Esophagus mucosa (tissue), 1 donor: Measurements from ENCODE around the gene UNC93A. TPM values are rescaled to one million over a fixed set of nuclear protein-coding genes. Genes with fewer than 3 reads are reported as not detected.
"Not testable (repeated sequence)": the region's sequence is repeated elsewhere in the genome, so short reads cannot be mapped to it uniquely, and the experiment has no call there.

ENCODE experiments used
- ATAC-seq: fragments of 200-7000 bp; cut with Tn5 transposase; one replicate; pipeline ENCODE4 v1.9.1; 2020
- total RNA-seq: library from RNA; stranded (reverse); gene quantifications from one replicate; pipeline ENCODE4 v1.2.4, GENCODE V29; 2023
- donor health status: DM: yes; HTN: yes; CAD: no.

Gene UNC93A
- 4.5 TPM for total RNA-seq

DNA sequence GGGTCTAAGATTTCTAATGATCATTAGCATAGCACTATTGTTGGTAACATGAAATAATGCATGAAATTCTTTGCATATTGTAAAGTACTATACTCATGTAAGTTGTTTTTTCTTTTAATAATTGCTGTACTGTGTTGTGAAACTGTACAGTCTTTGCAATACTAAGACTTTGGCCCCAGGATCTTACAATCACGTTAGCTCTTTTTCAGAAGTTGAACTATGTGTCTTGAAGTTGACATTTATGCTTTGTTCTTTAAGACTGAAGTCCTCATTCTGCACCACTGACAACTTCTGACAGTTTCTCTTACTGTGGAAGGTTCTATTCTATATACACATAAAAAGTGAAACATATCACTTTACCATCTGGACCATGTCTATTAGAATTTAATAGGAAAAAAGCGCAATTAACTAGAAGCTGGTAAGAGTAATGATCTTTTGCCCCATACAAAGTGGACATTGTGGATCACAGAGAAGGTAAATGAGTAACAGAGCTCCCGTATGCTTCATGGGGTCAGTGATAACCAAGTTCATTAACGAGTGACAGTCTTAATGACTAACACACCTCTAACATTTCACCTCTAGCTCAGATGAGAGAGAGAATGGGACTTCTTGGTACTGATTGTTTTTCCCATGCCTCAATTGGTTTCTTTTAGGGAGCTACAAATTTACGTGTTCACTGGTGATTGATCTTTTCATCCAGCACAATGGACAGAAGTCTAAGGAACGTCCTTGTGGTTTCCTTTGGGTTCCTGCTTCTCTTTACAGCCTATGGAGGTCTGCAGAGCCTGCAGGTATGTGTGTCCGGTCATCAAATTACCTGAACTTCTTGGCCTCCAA lies at the start of gene UNC93A:
TSS of gene UNC93A (plus strand) at position 530 of the 837 bp plus-strand sequence. CDS start at position 705, 175 bp downstream.
- ATAC-seq = no peak

DNA sequence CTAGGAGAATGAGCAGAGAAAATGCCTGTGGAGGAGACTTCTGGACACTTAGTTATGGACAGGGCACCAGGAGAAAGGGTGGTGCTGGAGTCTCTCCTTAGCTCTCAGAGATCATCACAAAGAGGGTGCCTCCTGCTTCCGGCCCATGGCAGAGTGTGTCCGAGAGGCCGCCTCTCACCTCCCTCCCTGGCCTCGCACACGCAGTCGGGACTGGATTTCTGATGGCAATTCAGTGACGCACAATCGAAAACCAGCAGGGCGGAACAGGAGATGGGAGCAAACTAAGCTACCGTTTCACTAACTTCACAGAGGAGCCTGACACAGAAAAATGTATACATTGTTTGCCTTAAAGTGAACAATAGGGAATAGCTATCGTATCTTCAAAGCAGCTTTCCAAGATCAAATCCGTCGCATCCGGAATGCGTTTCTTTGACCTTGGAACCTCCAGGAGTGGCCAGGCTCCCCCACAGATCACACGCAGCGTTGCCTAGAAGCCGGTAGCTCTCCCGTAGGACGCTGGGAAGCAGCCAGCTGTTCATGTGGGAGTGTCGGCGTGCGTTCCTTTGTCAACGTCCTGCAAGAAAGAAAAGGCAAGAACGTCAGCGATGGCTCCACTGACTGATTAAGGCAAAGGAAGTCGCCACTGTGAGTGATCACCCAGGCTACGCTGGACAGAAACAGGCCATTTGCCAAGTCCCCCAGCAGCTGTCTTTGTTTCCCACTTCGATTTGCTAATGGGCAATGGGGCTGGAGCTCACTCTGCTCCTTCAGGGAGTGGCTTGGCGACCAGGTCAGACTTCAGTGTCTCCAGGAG lies 49.6 kb upstream of the UNC93A start:
- peak; percentile 15 for ATAC-seq

DNA sequence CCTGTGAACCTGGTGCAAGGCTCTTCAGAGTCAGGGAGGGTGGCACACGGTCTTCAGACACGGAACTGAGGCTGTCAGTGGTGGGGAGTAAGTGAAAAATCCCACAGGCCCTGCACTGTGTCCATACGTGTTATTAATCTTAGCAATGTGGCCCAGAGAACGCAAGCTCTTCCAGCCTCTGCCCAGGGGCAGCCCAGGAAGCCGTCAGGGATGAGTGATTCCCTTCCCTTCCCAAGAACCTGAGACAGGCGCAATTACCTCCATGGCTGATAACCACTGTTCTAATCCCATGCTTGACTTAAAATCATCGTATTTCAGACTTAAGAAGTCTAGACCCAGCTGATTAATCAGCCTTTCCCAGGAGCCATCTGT lies 49.0 kb upstream of the UNC93A start:
- peak; percentile 33 for ATAC-seq

DNA sequence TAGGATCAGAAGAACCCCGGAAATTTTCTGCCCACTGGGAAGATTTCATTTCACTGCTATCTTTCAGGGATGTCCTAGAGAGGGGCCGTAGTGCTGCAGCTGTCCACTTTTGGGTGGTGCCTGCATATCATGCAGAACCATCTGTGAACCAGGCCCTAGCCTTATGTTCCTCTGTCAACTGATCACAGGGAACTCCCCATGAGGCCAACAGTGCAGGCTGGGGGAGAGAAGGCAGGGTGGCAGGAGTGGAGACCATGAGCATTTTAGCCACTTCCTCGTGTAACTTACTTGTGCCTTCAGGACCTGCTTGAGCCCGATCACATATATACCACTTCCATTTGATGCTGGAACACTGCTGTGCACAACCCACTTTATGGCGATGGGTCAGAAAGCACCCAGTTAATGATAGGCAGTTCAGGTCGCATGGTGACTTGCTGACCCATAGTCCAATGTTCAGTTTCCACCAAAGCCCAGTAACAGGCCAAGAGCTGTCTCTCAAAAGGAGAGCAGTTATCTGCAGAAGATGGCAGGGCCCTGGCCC lies 48.5 kb upstream of the UNC93A start:
- not testable (repeated sequence) for ATAC-seq

DNA sequence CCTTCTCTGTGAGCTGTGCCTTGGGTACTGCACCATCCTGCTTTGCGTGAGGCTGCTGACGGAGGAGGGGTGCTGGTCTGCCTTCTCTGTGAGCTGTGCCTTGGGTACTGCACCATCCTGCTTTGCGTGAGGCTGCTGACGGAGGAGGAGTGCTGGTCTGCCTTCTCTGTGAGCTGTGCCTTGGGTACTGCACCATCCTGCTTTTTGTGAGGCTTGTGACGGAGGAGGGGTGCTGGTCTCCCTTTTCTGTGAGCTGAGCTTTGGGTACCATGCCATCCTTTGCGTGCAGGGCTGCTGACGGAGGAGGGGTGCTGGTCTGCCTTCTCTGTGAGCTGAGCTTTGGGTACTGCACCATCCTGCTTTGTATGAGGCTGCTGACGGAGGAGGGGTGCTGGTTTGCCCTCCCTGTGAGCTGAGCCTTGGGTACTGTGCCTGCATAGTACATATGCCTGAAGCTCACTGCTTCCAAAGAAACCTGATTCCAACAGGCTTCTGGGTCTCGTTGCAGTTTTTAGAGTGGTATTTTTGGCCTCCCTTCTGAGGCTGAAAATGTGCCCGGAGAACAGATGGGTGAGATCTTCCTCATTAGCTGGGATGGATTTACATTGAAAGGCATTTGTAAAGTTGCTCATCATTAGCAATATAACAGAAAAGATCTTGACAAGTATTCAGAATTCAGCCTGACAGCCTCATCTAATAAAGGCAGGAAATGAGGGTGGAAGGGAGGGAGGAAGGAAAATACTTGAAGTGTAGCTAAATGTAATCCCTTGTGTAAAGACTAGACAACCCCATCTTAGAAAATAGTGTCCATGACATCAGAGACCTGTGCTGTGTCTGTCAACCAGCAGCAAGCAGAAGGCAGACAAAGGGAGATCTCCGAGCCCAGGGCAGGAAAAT lies 46.8 kb upstream of the UNC93A start:
- no peak for ATAC-seq

DNA sequence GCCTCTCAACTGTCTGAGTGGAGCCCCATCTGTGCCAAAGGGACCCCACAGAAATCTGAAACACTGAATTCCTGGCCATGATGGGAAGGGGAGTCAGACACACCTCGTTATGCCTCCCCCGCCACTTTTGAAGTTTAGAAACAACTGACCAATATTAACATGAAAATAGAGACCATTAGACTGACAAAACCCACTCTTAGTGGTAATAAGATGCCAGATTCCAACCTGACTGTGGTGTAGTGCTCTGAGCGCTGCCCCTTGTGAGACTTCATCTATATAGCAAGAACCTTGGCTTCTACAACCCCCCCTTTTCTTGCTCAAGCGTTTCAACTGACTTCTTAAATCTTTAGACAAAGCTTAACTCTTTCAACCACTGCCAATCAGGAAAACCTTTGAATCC lies 46.1 kb upstream of the UNC93A start:
- ATAC-seq = no peak

DNA sequence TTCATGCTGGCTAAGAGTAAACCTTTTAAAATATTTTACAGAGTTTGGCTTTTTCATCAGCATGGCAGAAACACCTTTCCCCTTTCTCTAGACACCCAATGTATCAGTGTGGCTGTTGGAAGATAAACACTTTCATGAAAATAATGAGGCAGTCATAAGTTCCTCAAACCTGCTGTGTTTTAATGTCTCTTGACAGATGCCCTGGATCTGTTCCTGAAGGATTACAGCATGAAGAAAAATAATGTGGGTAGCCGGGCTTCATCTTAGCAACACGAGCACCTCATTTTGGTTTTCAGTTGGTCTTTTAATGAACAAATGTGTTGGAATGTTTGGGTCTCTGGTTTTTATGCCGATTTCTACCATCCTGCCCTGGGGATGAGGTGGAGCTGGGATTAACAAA lies 45.5 kb upstream of the UNC93A start:
- ATAC-seq = no peak

DNA sequence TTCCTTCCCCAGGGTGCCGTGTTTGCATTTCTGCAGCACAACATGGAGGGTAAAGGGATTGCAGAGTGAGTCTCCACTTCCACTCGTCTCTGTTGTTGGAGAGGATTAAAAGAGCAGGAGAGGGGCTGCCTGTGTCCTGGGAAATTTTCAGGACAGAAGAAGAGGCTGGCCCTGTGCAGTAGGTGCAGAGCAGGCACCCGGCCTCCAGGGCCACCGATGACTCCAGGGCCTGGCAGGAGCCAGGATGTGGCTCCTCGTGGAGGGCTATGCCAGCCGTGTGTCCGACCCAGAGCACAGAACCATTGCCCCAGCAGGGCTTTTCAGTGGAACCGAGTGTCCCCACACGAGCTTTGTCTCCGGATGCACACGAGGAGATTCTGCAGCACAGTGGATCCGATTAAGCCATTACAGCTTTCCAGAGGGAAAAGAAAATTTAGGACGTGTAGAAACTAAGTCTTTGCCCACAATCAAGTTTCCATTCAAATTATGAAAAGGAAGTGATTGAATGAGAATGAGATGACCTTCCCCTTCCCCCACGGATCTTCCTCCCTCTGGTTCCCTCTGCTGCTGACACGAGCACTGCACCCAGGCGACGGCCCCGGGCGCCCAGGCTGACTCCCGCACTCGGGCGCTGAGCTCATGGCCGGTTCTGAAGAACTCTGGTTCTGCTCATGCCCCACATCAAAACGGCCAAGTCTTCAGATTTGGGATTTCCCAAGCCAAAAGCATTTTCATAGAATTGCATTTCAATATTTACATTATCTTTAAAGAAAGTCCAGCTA lies 43.1 kb upstream of the UNC93A start:
- no peak for ATAC-seq

DNA sequence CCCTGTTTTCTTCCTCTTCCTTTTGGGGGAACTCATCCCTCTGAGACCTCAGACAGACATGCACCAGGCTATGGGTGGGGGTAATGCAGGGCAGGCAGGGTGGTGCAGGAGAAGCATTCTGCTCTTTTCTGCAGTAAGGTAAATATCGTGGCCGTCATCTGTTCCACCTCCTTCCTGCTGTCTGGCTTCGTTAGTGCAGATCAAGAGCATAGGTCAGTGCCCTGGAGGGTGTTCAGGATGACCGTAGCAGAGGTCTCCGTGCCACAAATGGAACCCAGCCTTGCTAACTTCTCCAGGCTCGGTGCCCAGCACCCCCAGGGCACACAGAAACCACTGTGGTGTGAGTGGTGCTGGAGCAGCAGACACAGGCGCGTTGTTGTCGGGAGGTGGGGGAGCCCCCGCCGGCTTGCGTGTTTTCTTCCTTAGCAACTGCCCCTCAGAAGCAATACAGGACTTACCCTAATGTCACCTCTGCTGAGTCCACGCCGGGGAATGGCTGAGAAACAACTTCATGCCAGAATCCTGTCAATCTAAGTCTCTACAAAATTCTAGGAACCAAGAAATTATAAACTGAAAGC lies 42.1 kb upstream of the UNC93A start:
- ATAC-seq = not testable (repeated sequence)

DNA sequence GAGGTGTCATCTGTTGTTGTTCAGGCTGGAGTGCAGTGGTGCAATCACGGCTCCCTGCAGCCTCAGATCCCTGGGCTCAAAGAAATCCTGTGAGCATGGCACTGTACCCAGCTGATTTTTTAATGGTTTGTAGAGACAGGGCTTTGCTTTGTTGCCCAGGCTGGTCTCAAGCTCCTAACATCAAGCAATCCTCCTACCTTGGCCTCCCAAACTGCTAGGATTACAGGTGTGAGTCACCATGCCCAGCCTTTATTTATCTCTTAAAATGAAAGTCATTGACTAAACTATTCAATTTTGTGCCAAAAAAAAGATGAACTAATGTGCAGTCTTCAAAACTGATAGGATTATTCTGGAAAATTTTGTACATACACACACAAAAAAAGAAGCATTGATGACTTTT lies 38.8 kb upstream of the UNC93A start:
- no peak for ATAC-seq

DNA sequence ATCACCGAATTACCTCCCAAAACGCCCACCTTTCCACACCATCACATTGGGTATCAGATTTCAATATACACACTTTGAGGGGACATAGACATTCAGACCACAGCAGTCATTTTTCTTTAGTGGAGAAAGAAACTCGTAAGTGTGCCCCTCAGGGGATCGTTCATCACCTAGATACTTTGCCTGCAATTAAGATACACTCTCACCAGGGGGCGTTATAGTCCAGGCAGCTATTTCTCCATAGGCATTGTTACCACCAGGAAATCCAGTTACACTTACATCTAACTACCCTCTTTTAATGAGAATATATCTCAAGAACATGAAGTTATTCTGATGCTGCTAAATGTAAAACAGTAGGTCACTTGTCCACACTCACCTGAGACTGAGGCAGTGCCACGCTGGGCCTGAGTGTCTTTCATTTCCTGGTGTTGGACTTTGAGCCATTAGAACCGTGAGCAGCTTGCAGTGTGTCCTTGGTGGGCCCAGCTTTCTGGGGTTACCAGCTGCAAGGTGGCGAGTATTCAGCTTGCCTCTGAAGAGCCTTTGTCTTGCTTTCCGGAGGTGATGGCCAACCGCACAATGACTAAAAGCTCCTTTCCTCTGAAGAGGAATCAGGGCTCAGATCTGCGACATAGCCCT lies 35.1 kb upstream of the UNC93A start:
- ATAC-seq = no peak

DNA sequence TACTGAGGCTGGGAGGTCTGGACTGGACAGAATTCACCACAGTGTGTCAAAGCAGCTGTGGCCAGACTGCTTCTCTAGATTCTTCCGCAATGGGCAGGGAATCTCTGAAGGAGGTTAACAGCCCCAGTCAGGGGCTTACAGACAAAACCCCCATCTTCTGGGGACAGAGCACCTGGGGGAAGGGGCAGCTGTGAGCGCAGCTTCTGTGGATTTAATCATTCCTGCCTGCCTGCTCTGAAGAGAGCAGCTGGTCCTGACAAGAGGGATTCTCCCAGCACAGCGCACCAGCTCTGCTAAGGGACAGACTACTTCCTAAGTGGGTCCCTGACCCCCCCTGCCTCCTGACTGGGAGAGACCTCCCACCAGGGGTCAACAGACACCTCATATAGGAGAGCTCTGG lies 32.5 kb upstream of the UNC93A start:
- ATAC-seq = no peak

DNA sequence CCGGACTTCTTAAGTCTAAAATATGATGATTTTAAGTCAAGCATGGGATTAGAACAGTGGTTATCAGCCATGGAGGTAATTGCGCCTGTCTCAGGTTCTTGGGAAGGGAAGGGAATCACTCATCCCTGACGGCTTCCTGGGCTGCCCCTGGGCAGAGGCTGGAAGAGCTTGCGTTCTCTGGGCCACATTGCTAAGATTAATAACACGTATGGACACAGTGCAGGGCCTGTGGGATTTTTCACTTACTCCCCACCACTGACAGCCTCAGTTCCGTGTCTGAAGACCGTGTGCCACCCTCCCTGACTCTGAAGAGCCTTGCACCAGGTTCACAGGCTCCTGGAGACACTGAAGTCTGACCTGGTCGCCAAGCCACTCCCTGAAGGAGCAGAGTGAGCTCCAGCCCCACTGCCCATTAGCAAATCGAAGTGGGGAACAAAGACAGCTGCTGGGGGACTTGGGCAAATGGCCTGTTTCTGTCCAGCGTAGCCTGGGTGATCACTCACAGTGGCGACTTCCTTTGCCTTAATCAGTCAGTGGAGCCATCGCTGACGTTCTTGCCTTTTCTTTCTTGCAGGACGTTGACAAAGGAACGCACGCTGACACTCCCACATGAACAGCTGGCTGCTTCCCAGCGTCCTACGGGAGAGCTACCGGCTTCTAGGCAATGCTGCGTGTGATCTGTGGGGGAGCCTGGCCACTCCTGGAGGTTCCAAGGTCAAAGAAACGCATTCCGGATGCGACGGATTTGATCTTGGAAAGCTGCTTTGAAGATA lies 24.9 kb upstream of the UNC93A start:
- not testable (repeated sequence) for ATAC-seq

DNA sequence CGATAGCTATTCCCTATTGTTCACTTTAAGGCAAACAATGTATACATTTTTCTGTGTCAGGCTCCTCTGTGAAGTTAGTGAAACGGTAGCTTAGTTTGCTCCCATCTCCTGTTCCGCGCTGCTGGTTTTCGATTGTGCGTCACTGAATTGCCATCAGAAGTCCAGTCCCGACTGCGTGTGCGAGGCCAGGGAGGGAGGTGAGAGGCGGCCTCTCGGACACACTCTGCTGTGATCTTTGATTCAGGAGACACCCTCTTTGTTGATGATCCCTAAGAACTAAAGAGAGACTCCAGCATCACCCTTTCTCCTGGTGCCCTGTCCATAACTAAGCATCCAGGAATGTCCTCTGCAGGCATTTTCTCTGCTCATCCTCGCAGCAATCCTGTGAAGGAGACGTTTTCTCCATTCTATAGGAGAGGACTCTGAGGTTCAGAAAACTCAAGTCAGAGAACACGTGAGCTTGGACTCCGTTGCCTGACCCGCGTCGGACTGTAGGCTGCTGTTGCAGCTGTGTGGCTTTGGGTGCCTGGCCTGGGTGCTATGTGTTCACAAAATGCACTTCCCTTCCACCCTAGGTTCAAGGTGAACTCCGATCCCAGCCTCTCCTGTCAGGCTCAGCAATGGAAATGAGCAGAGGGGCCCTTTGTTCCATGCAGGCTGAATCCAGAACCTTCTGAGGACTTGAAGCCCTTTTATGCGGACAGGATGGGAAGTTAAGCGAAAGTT lies 24.1 kb upstream of the UNC93A start:
- no peak for ATAC-seq

DNA sequence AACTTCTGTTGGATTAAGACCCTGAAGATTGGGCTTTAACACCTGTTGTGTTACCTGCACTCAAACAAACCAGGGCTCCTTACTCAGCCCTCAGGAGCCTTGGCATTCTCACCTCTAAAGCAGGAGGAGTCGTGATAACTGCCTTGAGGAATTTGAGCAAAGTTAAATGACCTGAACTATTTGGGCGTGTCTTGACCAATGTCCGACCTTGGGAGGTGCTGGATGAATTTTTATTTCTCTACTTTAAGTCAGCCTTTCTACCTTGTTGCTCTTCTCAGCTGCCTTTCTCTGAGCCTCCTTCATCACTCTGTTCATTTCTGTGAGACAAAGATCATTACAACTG lies 23.6 kb upstream of the UNC93A start:
- peak; percentile 63 for ATAC-seq

DNA sequence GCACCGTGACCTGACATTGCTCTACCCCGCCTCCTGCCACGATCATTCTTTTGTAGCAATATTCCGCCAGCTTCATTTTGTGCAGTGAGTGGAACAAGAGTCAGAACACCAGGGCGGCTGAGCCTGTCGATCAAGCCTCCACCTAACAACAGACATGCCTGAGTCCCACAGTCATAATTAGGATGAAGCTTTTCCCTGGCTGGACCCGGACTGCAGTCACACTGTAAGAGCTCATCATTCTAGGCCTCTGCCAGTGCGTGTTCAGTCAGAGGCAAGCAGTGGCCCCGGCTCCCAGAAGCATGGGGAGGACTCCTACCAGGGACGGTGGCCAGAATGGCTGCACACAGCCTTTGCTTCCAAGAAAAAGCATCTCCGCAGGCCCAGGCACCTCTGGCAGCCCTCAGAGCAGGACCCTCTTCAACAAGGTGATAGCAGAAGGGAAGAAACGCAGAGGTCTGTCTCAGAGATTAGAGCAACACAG lies 23.2 kb upstream of the UNC93A start:
- peak; percentile 86 for ATAC-seq

DNA sequence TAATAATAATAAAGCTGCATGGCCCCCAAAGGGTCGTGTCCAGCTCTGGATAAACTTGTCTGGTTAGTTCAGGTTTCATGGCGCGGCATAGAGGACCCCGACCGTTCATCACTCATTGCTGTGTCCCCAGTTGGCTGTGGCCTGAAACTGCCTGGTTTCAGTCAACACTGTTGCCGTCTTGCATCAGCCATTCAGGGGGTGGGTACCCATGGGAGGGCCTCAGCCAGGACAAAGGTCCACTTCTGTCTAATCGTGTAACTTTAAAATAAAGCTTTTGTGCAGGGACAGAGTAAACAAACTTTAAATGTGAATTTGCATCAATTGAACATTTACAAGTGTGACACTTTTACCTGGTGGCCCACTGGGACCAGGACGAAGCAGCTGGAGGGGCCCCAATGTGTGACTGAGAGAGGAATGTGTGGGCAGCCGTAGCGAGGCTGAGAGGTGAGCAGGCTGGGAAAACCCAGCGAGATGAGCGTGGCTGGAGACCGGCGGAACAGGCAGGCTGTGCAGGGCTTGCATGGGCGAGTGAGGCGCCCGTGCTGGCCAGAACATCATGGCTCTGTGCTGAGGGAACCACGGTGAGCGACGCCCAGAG lies 22.3 kb upstream of the UNC93A start:
- ATAC-seq = peak; percentile 42

DNA sequence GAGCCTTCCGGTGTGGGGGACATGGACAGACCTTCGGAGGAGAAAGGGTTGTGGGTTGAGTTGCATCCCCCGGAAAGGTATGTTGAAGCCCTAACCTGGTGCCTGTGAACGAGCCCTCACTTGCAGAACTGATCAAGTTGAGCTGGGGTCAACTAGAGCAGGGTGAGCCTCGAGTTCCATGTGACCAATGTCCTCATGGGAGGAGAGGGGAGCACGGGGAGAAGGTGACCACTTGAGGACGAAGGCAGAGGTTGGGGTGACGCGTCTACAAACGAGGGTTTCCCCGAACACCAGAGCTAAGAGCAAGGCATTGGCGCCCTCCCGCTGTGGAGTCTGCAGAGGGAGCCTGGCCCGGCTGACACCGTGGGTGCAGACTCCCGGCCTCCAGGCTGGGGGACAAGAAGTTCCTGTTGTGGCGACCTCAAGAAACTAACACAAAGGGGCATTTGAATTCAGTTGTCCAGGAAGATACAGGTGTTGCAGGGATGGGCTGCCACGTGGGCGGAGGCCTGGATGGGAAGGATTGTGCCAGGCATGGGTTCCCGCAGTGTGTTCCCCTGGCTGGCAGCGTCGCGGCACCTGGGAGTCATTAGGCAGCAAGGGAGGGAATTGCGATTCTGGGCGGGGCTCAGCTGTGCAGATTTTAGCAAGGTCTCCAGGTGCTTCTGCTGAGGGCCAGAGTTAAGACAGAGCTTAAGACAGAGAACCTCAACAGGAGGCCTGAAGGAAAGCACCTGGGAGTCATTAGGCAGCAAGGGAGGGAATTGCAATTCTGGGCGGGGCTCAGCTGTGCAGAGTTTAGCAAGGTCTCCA lies 20.4 kb upstream of the UNC93A start:
- peak; percentile 37 for ATAC-seq
